ENCODE results near the gene GLOD5. TPM values are rescaled to one million over a fixed set of nuclear protein-coding genes. Genes with fewer than 3 reads are reported as not detected.

Gene GLOD5
- total and polyA plus RNA-seq, 9 of the 15 experiments (the other 6 are each of a cell fraction or from before 2014, with no cell fraction given), result 0.27 to 4.4 (median 2.2) TPM

DNA sequence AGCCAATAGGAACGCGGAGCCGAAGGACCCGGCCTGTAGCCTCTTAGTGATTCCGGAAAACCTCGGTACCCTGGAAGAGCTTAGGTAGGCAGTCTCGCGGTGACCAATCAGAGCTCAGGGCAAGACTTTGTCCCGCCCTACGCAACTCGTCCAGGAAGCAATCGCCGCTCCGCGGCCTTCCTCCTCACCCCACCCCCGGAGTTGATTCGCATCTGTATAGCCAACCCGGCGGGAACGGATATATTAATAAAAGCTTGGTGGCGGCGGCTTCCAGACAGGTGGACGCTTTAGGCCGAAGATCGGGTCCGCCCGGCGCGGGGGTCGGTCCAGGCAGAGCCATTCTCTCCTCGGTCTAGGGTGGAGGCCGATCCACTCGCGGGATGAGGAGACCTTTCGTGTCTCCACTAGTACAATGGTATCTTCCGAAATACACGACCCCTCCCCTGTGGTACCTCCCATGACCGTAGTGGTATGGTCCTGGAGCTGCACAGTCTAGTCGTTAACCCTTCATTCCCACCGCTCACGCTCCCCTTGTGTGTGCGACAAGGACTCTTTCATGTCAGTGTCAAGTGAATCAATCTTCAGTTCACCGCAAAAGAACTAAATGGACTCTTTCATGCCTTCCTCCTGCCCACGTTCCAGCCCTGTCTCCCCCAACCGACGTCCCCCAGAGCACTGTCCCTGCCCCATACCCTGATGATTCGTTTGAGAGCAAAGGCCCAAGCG, 24.2 kb upstream of the GLOD5 start:
- Histone ChIP-seq H3K4me3 (peak overlapping the region; percentile 58), H3K4me2 (ENCODE audit: insufficient read depth, low read length) (peak overlapping the region; percentile 95), H3K36me3 (ENCODE audit: control insufficient read depth, insufficient read depth, low read length) (no peaks in the 10 kb centered on the region), H3K9me3 (replicated peaks; ENCODE audit: control insufficient read depth, insufficient read depth, low read depth, low read length) (no peaks in the 10 kb centered on the region), H4K20me1 (replicated peaks; ENCODE audit: control insufficient read depth, insufficient read depth, low read length) (no peaks in the 10 kb centered on the region), H2AFZ (ENCODE audit: low read depth, low read length) (peak overlapping the region; percentile 85), H3K27me3 (ENCODE audit: control insufficient read depth in 2 of 2, insufficient read depth in 2 of 2, low read length in 2 of 2) (no peaks in the 10 kb centered on the region), H3K9ac (ENCODE audit: insufficient read depth in 1 of 2, low read depth in 2 of 2, low read length in 2 of 2) (peak overlapping the region; percentile 82 to 90), H3K27ac (ENCODE audit: extremely low read depth, low read depth, low read length) (peak overlapping the region; percentile 89), H3K9me1 (ENCODE audit: control insufficient read depth, insufficient read depth, low read length) (no peaks in the 10 kb centered on the region), H3K4me1 (replicated peaks in 1 of 2; ENCODE audit: control insufficient read depth in 2 of 2, insufficient read depth in 2 of 2, low read length in 2 of 2) (peaks cover 7 to 19% of the 10 kb centered on the region in 2 experiments; a peak in 4 of 5 replicates), H3K79me2 (ENCODE audit: control insufficient read depth, insufficient read depth, low read length) (peaks cover 19% of the 10 kb centered on the region)
- WGBS (ENCODE audit: insufficient coverage, low coverage, missing lambda C conversion rate), result 0% methylated on average over 30 of the region's 48 CpGs
- DNase-seq (ENCODE audit: extremely low read depth in 1 of 4, low spot score in 3 of 4) (peak; percentile 97 to 98 (median 98)), ATAC-seq (peak; percentile 98), FAIRE-seq (peak; percentile 99)
- intact Hi-C loops (cut with micrococcal nuclease) (loop anchor here (2.0 to 5.0 kb wide), 2 partner anchors 35 to 57 kb away; no protein-coding TSS in a partner anchor), in situ Hi-C loops (cut with MboI) (no loop called here)
- CTCF ChIA-PET (ENCODE audit: low intra/inter-chr PET ratio), result no interaction called here
- TSS peak; percentile 96 for BruUV-seq (replicated peaks)
- POLR2A ChIA-PET, result interaction anchor here (0.5 to 1.4 kb wide), 11 partner anchors 14 to 303 kb away, joined by 3 to 5 read pairs (median 3); partner anchors contain the start of gene HDAC6
- TF ChIP-seq PHF20 (IDR thresholded peaks at IDR 0.05; ENCODE audit: partially characterized antibody) (peak; percentile 84), GMEB1 (CRISPR knock-in tag; IDR thresholded peaks at IDR 0.05) (peak; percentile 33; the same call in 1 of the 2 replicates), ATF7 (IDR thresholded peaks at IDR 0.05) (peak; percentile 99), TOE1 (IDR thresholded peaks at IDR 0.05; ENCODE audit: borderline replicate concordance) (peak; percentile 78), TOE1 (CRISPR knock-in tag; IDR thresholded peaks at IDR 0.05; ENCODE audit: borderline replicate concordance, low read depth) (no peak), ZNF263 (CRISPR knock-in tag; IDR thresholded peaks at IDR 0.05; ENCODE audit: borderline replicate concordance) (0 out of 2 replicates have a peak, but pooled peaks have one; percentile 23), PTRF (tag; IDR thresholded peaks at IDR 0.05) (no peak), FUS (optimal IDR thresholded peaks at IDR 0.05; ENCODE audit: low read depth, low read length) (no peak), GTF2B (IDR thresholded peaks at IDR 0.05; ENCODE audit: extremely low read depth, insufficient read length) (no peak), HCFC1 (IDR thresholded peaks at IDR 0.05; ENCODE audit: low read depth, low read length) (peak; percentile 51; the same call in 1 of the 2 replicates), ZNF551 (CRISPR knock-in tag; IDR thresholded peaks at IDR 0.05) (no peak), RCOR1 (IDR thresholded peaks at IDR 0.05; ENCODE audit: borderline replicate concordance in 1 of 2, low read depth in 2 of 2, low read length in 2 of 2) (peak in 1 of 2 experiments; percentile 31; a peak in 1 of 4 replicates), L3MBTL2 (IDR thresholded peaks at IDR 0.05) (peak; percentile 47; the same call in 1 of the 2 replicates), GATAD2B (IDR thresholded peaks at IDR 0.05; ENCODE audit: borderline replicate concordance) (no peak), CXXC5 (CRISPR knock-in tag; IDR thresholded peaks at IDR 0.05) (peak; percentile 94), RBM15 (IDR thresholded peaks at IDR 0.05; ENCODE audit: insufficient read depth, low read length) (no peak), ZC3H4 (CRISPR knock-in tag; IDR thresholded peaks at IDR 0.05; ENCODE audit: borderline replicate concordance) (no peak), HIVEP1 (CRISPR knock-in tag; IDR thresholded peaks at IDR 0.05) (no peak), ERF (CRISPR knock-in tag; IDR thresholded peaks at IDR 0.05) (0 out of 2 replicates have a peak, but pooled peaks have one; percentile 47), BCOR (IDR thresholded peaks at IDR 0.05) (peak; percentile 9; the same call in 1 of the 2 replicates)
